AG10803 (cell line): ENCODE measurements around the gene SELENOO.

Experiments
- DNase-seq: peaks from one replicate; pipeline ENCODE4 v3.0.0; 2010; ENCODE audit warnings: low read depth
- H3K4me3 ChIP-seq: 2 replicates; pipeline ENCODE4 v1.5.1; 2011; ENCODE audit warnings: mild to moderate bottlenecking, low read length, control low read depth
- TF ChIP-seq, protein P1 (sequence below): conservative IDR thresholded peaks from 2 replicates; pipeline ENCODE4 v1.5.1; 2011; ENCODE audit warnings: mild to moderate bottlenecking, low read length, control low read depth, inconsistent platforms

Gene SELENOO

DNA sequence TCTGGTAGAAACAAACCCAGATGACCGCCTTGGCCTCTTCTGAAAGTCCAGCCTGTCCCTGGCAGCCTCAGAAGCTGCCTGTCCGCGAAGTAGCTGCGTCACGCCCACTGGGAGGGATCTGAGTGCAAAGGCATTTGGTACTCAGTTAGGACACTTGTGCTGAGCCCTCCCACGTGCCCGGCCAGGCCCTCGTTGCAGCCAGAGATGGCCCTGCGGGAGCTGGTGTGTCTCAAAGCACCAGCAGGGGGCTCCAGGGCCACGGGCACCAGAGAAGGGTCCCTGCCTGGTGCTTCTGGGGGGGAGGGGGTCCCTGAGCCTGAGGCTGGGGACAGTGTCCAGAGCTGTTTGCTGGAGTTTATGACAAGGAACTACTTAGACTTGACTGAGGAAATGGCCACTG lies 5.8 kb downstream of the SELENOO start:
- peak; percentile 58 for DNase-seq
- H3K4me3 ChIP-seq, result no peak overlapping the region
- TF ChIP-seq, protein P1, sequence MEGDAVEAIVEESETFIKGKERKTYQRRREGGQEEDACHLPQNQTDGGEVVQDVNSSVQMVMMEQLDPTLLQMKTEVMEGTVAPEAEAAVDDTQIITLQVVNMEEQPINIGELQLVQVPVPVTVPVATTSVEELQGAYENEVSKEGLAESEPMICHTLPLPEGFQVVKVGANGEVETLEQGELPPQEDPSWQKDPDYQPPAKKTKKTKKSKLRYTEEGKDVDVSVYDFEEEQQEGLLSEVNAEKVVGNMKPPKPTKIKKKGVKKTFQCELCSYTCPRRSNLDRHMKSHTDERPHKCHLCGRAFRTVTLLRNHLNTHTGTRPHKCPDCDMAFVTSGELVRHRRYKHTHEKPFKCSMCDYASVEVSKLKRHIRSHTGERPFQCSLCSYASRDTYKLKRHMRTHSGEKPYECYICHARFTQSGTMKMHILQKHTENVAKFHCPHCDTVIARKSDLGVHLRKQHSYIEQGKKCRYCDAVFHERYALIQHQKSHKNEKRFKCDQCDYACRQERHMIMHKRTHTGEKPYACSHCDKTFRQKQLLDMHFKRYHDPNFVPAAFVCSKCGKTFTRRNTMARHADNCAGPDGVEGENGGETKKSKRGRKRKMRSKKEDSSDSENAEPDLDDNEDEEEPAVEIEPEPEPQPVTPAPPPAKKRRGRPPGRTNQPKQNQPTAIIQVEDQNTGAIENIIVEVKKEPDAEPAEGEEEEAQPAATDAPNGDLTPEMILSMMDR, result peak; percentile 43

GRCh38 chr22:50207383-50208140 lies 6.8 kb downstream of the SELENOO start:
- DNase-seq, result no peak
- TF ChIP-seq, protein P1, result no peak
- no peak overlapping the region for H3K4me3 ChIP-seq

GRCh38 chr22:50208430-50208938 lies 7.7 kb downstream of the SELENOO start:
- TF ChIP-seq, protein P1, result no peak
- H3K4me3 ChIP-seq, result no peak overlapping the region
- DNase-seq, result no peak

DNA sequence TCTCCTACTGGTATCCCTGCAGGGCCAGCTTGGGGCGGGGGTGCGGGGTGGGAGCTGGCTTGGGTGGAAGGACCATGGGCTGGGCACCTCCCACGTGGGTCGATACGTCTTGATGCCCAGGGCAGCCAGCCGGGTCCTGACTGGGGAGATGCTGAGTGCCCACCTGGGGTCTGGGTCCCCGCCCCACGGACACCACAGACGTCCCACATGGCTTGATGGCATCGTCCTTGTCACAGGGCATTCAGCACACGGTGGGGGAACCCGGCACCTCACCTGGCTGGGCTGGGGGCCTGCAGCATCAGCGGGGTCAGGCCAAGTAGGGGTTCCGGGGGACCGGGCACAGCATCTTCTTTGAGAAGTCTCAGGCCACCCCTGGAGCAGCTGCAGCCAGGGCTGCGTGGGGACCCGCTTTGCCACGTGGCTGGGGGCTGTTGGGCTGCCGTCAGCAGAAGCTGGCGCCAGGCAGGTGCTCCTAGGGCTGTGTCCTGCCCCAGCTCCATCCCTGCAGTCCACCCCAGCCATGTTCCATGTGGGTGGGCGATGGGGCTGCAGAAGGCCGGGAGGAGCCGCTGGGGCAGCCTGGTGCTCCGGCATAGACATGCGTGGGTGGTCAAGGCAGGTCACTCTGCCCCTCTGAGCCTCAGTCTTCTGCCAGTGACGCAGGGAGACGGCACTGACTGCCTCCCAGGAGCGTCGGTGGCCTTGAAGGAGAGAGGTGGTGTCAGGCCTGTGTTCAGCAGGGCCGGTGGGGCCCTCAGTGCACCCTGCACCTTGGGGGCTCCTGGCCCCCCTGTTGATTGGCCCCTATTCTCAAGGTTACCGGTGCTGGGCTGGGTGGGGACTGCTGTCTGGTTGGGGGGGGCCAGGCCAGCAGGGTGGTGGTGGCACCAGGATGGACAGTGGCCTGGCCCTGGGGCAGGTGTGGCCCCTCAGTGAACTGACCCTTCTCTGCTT lies 8.4 kb downstream of the SELENOO start:
- TF ChIP-seq, protein P1, result no peak
- no peak for DNase-seq
- H3K4me3 ChIP-seq, result no peak overlapping the region

DNA sequence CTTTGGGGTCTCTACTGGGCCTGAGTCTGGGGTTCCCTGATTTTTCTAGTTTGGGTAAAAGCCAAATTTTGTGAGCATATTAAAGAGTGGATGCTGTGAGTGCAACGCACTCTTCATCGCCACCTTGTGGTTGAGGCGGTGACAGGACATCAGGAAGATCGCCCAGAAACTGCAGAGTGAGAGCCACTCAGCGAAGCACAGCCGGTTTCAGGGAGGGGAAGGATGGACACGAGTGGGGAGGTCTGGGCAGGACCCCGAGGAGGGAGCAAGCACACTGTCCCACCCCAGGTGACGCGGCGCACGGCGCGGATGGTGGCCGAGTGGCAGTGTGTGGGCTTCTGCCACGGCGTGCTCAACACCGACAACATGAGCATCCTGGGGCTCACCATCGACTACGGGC lies 9.1 kb downstream of the SELENOO start:
- no peak overlapping the region for H3K4me3 ChIP-seq
- DNase-seq, result peak; percentile 60
- TF ChIP-seq, protein P1, result peak; percentile 86

- no peak for DNase-seq
- no peak overlapping the region for H3K4me3 ChIP-seq
- TF ChIP-seq, protein P1, result no peak
Observed at GRCh38 chr22:50210378-50211139, 9.7 kb downstream of the SELENOO start.
